T-helper 9 cell (primary cell): ENCODE data around the gene SLBP.
"Not testable (repeated sequence)": the region's sequence is repeated elsewhere in the genome, so short reads cannot be mapped to it uniquely, and the experiment has no call there.

Source experiments
- DNase-seq: peaks from one replicate; pipeline ENCODE4 v3.0.0-alpha.2; 2020

Gene SLBP

DNA sequence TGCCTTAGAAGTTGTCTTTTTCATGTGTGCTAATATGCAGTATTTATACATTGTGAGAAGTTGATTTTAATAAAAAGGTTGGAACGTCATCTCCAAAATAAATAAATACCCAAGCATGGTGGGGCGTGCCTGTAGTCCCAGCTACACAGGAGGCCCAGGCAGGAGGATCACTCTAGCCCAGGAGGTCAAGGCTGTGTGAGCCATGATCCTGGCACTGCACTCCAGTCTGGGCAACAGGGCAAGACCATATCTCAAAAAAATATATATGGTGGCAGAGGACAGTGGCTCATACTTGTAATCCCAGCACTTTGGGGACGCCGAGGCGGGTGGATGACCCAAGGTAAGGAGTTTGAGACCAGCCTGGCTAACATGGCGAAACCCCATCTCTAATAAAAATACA, 6.4 kb downstream of the SLBP start:
- no peak for DNase-seq

DNA sequence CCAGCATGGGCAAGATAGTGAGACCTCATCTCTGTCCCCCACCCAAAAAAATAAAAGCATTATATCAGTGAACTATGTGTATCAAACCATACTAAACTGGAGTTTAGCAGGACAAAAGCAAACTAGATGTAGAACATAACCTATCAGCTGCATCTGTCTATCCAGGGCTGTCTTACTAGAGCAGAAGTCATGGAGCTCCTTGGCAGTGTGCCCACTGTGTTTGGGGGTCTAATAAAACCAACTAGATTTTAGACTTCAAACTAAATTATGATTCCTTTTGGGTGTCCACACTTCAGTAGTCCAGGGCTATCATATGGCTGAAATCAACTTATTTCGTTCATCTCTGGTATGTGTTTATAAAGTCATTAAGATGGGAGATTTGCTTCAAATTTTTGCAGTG, 8.3 kb downstream of the SLBP start:
- DNase-seq: no peak

DNA sequence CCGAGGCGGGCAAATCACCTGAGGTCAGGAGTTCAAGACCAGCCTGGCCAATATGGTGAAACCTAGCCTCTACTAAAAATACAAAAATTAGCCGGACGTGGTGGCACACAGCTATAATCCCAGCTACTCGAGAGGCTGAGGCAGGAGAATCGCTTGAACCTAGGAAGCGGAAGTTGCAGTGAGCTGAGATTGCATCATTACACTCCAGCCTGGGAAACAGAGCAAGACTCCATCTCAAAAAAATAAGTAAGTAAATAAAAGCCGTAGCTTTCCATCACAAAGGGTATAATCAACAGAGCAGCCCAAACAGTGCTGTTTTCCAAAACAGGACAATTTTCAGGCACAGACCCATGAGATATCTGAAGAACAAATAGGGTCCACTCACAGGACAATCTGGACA, 10.4 kb downstream of the SLBP start:
- DNase-seq: not testable (repeated sequence)

- no peak for DNase-seq
These were observed 16.2 kb downstream of the SLBP start for GRCh38 chr4:1695913-1696312.

DNA sequence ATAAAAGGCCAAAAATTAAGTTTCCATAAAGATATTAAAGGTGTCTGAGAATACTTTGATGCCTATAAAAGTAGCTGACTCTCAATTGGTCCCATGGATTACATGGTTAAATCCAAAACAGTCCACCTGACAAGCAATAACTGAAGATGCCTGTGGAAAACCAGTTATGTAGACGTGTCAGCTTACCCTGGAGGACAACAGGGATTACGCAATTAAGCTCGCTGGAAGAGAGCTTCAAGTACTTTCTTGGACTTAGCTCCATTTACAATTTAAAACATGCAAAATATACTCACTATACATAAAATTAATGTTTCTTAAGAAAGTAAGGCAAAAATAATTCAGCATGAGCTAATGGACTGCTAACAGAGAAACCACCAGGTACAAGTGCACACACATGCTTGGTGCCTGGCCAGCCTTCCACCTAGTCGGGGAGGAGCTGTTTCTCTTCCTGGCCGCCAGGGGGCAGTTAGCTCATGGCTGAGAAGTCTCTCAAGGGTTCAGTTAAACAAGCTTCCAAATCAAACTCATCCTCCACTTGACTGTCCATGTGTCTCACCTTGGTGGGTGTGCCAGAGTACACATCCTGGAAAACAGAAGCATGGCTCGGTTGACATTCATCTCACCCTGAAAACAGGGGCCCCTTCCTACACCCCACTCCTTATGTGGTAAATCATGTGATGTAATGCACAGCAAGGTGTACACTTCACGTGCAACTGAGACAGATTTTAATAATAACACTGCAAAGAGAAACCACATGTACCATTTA, 18.8 kb downstream of the SLBP start:
- peak; percentile 75 for DNase-seq

GRCh38 chr4:1691737-1692373, 20.3 kb downstream of the SLBP start:
- DNase-seq: no peak

DNA sequence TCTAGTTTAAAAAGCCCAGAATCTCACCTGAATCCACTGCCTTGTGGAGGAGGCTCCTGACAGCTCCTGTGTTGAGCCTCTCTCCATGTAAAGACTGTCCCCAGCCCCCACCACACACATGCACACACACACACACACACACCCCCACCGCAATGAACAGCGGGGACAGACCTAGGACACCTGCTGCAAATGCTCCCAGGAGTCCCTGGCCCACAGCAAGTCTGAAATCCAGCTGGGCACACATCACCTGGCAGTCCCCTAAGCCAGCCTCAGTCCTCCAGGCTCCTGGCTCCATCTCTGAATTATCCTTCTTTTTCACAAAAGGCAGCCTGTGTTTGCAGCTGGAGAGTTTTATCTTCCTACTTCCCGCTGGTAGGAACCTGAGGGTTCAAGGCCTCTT, 21.4 kb downstream of the SLBP start:
- DNase-seq: no peak

DNA sequence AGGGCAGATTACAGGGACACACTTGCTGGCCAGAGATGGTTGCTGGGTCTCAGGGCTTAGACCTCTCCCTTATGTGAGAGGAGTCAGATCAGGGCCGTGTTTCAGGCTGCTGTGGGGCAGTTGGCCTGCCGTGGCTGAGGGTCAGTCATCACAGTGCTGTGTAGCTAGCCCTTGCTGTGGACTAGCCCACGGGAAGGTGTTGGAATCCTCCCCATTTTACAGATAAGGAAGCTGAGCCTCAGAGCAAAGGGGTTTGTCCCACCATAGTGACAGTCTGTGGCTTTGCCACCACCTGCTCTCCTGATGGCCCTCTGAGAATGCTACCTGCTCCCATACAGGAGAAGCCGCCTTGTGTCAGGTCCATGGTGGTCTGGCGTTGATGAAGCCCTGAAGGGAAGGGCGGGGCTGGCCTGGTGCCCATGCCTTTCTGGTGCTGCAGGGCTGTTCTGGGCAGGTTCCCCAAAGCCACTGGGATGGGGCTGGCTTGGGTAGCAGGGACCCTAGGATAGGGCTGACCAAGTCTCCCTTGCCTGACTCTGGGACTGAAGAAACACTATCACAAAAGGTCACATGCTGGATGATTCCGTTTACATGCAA, 25.6 kb downstream of the SLBP start:
- no peak for DNase-seq

DNA sequence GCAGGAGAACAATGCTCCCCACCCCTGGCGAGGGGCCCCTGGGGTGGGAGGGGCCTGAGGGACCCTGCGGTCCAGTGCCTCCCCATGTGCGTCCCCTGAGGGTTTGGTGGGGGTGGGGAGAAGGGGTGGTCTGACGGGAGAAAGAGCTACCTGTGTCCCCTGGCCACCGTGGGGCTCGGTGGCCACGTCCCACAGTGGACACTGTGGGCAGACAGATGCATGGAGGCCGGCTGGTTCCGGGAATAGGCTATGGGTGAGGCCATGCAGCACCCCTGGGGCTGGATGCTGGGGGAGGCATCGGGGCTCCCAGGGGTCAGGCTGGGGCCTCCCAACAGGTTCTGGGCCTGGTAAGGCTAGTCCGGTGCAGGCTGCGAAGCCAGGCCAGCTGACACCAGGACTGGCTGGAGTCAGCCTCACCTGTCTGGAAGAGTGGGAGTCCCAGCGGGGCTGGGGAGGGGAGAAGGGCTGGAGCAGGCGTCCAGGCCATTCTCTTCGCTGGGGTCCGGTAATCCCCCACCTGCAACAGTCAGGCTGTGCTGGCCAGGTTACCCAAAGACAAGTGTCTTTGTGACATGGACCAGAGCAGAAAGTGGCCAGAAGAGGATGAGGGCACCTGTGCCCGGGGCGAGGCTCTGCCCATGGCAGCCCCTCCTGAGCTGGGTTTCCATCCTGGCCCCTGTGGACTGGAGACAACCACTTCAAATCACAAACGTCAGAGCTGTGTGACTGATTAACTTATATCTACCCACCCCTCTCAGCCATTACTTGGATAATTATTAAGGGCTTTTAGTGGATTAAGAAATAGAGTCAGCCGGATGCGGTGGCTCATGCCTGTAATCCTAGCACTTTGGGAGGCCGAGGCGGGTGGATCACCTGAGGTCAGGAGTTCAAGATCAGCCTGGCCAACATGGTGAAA, 26.6 kb downstream of the SLBP start:
- DNase-seq: no peak

- peak; percentile 94 for DNase-seq
These were observed 27.4 kb downstream of the SLBP start for GRCh38 chr4:1684506-1685234.

DNA sequence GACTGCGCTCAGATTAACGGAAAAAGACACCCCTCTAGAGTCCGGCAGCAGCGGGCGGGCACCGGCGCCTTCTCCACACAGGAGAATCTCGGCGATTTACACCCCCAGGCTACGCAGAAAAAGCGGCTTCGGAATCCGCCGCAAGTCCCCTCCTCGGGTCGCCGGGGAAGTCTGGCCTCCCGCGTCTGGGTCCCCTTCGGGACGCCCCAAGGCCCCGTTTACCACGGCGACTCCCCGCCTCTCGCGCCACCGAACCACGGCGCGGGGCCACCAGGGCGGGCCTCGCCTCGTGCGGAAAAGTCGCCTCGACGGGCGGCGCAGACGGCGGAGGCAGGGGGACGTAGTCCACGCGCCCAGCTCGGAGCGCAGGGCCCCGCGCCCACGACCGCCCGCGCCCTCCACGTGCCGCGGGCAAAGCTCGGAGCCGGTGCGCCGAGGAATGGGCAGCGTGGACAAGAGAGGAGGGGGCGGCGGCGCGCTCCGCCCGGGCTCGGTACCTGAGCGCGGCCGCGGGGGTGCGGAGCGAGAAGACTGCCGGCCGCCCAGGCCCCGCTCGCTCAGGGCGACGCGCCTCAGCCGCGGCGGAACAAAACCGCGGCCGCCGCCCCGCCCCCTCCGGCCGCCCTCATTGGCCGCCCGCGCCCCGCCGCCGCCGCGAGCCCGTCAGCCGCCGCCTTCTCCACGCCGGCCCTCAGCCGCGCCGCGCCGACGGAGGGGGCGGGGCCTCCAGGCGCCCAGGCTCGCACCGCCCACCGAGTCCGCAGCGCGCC, 28.2 kb downstream of the SLBP start, which contains the start of gene FAM53A:
TSS of gene FAM53A (minus strand) at position 578 of the 770 bp plus-strand sequence. CDS start 15,572 bp downstream, outside the sequence.
- DNase-seq: no peak

DNA sequence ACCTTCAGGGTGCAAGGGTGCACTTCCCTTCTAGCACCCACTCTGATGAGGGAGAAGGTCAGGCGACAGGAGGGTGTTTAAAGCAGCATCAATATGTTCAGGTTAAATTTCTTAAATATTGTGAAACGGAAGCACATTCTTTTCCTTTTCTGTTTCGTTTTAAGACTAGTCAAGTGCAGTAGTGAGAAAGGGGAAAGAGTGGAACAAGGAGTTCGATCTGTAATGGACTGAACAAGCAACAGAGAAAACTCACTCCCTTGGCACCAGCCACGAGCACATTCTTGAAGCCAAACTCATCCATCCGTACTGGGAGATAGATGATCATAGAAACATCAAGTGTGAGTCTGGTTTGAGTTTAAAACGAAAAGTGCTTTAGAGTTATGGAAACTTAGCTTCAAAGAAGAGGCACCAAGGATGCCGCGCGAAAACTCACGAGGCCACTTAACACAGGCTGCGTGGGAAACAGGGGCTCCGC, 28.8 kb downstream of the SLBP start:
- DNase-seq: no peak

DNA sequence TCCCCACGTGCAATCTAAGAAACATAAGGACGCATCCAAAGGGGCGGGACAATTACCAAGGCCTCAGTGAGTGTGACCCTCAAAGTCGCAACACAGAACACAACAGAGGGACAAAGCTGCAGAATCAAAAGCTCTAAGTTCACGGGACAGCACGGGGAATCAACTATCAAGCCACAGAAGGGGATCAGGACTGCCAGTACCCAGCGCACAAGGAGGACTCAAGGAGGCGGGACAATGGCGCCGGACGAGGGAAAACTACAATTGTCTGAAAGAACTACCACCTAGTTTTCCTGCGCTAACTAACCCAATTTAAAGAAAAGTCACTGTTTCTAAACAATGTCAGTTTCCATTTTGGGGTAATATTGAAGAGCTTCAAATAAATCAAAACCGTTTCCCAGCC, 29.3 kb downstream of the SLBP start:
- DNase-seq: no peak

DNA sequence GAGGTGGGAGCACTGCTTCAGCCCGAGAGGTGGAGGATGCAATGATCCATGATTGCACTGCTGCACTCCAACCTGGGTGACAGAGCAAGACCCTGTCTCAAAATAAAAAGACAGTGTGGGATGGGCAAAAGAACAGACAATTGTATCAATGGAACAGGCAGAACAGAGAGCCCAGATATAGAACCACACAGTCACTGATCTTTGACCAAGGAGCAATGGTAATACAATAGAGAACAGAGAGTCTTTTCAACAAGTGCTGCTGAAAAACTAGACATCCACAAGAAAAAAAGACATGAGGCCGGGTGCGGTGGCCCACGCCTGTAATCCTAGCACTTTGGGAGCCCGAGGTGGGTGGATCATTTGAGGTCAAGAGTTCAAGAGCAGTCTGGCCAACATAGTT, 33.9 kb downstream of the SLBP start:
- DNase-seq: no peak

GRCh38 chr4:1676605-1677525, 35.3 kb downstream of the SLBP start:
- no peak for DNase-seq

GRCh38 chr4:1675802-1676137, 36.3 kb downstream of the SLBP start:
- no peak for DNase-seq

DNA sequence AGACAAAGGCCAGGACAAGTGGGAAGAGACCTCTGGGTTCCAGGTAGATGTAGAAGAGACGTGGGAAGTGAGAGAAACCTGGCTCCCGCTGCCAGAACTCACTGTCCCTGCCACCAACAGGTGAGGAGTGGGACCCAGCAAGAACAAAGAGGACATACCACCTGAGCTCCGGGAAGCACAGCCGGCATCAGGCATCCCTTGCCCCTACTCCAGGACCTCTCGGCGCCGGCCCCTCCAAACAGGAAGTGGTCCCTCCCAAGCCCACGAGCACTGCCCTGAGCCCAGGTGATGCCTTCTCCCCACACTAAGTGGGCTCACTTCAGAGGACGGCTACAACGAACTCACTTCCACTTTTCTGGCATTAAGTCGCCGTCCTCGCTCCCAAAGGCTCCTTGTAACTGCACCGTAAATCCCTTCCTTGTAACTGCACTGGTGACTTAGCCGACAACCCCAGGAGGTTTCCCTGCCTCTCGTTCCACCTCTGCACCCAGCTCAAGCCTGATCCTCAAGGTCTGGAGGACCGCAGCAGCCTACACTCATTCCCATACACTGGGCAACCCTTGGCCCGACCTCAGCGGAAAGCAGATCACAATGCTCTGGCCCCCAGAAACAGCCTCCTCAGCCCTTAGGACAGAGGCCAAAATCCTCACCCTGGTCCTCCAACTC, 36.9 kb downstream of the SLBP start:
- no peak for DNase-seq

DNA sequence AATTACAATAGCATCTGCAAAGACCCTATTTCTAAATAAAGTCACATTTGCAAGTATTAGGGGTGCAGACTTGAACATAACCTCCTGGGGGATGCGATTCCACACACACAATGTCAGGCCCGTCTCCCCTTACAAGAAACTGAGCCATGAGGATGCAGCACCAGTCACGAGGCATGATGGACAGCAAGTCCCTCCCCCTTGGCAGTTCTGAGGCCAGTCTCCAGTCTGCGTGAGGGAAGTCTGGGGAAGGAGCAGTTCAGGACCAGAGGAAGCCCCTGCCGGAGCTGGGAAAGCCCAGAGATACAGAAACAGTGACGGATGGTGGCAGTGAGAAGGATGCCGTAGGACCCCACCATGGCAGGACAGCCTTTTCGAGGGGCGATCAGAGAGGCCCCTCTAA, 37.4 kb downstream of the SLBP start:
- DNase-seq: no peak

GRCh38 chr4:1673671-1674070, 38.4 kb downstream of the SLBP start:
- no peak for DNase-seq

DNA sequence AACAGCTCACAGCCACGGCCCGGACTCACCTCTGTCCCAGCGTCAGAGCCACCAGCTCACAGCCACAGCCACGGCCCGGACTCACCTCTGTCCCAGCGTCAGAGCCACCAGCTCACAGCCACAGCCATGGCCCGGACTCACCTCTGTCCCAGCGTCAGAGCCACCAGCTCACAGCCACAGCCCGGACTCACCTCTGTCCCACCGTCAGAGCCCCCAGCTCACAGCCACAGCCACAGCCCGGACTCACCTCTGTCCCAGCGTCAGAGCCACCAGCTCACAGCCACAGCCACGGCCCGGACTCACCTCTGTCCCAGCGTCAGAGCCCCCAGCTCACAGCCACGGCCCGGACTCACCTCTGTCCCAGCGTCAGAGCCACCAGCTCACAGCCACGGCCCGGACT, 41.1 kb downstream of the SLBP start:
- DNase-seq: not testable (repeated sequence)
